HG02623 (cell line): Measurements from ENCODE around the gene FCRLB.
"Not testable (repeated sequence)": the region's sequence is repeated elsewhere in the genome, so short reads cannot be mapped to it uniquely, and the experiment has no call there.

Experiments
- ATAC-seq: cut with Tn5 transposase; IDR thresholded peaks from one replicate; pipeline ENCODE4 v1.9.1; 2021; ENCODE audit warnings: moderate library complexity; ENCODE audit not compliant: unreplicated experiment

The FCRLB gene

GRCh38 chr1:161719325-161719611 lies 2.1 kb upstream of the FCRLB start:
- peak; percentile 17 for ATAC-seq

GRCh38 chr1:161720422-161720821 lies 922 bp upstream of the FCRLB start:
- no peak for ATAC-seq

- no peak for ATAC-seq
Measured at GRCh38 chr1:161721738-161722343, 497 bp downstream of the FCRLB start.

GRCh38 chr1:161722406-161722805 lies 1.1 kb downstream of the FCRLB start:
- ATAC-seq = no peak

GRCh38 chr1:161723459-161724141 lies 2.3 kb downstream of the FCRLB start:
- ATAC-seq = no peak

- ATAC-seq = not testable (repeated sequence)
Measured at GRCh38 chr1:161725258-161725907, 4.0 kb downstream of the FCRLB start.

- peak; percentile 13 for ATAC-seq
Measured at GRCh38 chr1:161725908-161726472, 4.6 kb downstream of the FCRLB start.

- peak; percentile 52 for ATAC-seq
Measured at GRCh38 chr1:161726473-161727255, 5.3 kb downstream of the FCRLB start.

- ATAC-seq = no peak
Measured at GRCh38 chr1:161727256-161727924, 6.0 kb downstream of the FCRLB start.

- no peak for ATAC-seq
Measured at GRCh38 chr1:161728376-161729226, 7.3 kb downstream of the FCRLB start.

- no peak for ATAC-seq
Measured at GRCh38 chr1:161730050-161730564, 8.8 kb downstream of the FCRLB start.

- ATAC-seq = no peak
Measured at GRCh38 chr1:161731241-161731640, 9.9 kb downstream of the FCRLB start.

- ATAC-seq = no peak
Measured at GRCh38 chr1:161731981-161732718, 10.8 kb downstream of the FCRLB start.

GRCh38 chr1:161733526-161733925 lies 12.2 kb downstream of the FCRLB start:
- no peak for ATAC-seq

GRCh38 chr1:161735837-161736236 lies 14.5 kb downstream of the FCRLB start:
- no peak for ATAC-seq

- no peak for ATAC-seq
Measured at GRCh38 chr1:161736335-161736969, 15.1 kb downstream of the FCRLB start.

- ATAC-seq = no peak
Measured at GRCh38 chr1:161737625-161738024, 16.3 kb downstream of the FCRLB start.

- peak; percentile 60 for ATAC-seq
Measured at GRCh38 chr1:161738627-161739287, 17.4 kb downstream of the FCRLB start.
